ENCODE measurements around the gene UST.

The UST gene, protein sequence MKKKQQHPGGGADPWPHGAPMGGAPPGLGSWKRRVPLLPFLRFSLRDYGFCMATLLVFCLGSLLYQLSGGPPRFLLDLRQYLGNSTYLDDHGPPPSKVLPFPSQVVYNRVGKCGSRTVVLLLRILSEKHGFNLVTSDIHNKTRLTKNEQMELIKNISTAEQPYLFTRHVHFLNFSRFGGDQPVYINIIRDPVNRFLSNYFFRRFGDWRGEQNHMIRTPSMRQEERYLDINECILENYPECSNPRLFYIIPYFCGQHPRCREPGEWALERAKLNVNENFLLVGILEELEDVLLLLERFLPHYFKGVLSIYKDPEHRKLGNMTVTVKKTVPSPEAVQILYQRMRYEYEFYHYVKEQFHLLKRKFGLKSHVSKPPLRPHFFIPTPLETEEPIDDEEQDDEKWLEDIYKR

DNA sequence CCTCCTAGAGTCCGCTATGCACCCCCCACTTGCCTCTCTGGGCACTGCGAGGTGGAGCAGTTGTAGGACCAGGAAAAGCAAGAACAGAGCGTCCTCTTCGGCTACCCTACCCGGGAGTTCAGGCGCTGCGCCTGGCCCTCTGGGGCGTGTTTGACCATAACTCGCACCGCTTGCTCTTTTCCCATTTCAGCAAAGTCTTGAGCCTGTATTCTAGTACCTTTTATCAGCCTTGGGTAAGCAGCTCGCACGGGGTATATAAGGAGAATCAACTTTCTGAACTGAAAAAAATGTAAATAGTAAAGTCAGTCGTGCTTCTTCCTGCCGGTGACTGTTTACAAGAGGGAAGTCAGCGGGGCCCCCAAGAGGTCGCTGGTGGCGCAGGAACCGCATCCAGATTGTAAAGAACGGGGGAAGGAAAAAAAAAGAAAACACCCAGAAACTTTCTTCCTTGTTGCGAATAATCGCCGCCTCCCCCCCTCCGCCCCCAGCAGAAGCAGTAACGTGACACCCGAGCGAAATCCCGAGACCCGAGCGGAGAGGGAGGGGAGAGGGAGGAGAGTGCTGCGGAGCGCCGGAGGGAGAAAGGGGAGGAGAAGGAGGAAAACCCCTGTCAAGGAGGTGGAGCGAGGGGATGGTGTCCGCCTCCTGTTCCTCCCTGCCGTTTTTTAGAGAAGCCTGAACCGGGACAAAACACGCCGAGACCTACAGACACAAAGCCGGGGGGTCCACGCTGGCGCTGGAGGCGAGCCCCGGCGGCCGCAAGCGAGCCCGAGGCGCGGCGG is at the start of gene UST:
Gene UST (plus strand): TSS at position 668 of the 782 bp plus-strand sequence. CDS start 401 bp downstream, outside the sequence.
- peak; percentile 95 for DNase-seq

DNA sequence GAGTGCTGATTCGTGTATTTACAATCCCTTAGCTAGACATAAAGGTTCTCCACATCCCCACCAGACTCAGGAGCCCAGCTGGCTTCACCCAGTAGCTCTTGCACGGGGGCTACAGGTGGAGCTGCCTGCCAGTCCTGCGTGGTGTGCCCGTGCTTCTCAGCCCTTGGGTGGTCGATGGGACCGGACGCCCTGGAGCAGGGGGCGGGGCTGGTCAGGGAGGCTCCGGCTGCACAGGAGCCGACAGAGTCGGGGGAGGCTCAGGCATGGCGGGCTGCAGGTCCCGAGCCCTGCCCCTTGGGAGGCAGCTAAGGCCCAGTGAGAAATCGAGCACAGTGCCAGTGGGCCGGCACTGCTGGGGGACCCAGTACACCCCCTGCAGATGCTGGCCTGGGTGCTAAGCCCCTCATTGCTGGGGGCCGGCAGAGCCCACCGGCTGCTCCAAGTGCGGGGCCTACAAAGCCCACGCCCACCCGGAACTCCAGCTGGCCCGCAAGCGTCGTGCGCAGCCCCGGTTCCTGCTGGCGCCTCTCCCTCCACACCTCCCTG is 48.9 kb upstream of the UST start:
- DNase-seq = no peak

DNA sequence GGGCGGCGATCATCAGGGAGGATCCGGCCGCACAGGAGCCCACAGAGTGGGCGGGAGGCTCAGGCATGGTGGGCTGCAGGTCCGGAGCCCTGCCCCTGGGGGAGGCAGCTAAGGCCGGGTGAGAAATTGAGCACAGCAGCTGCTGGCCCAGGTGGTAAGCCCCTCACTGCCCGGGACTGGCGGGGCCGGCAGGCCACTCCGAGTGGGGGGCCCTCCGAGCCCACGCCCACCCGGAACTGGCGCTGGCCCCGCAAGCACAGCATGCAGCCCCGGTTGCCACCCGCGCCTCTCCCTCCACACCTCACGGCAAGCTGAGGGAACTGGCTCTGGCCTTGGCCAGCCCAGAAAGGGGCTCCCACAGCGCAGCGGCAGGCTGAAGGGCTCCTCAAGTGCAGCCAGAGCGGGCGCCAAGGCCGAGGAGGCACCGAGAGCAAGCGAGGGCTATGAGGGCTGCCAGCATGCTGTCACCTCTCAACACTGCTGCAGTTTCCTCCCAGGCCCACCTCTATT is 48.1 kb upstream of the UST start:
- DNase-seq = no peak

DNA sequence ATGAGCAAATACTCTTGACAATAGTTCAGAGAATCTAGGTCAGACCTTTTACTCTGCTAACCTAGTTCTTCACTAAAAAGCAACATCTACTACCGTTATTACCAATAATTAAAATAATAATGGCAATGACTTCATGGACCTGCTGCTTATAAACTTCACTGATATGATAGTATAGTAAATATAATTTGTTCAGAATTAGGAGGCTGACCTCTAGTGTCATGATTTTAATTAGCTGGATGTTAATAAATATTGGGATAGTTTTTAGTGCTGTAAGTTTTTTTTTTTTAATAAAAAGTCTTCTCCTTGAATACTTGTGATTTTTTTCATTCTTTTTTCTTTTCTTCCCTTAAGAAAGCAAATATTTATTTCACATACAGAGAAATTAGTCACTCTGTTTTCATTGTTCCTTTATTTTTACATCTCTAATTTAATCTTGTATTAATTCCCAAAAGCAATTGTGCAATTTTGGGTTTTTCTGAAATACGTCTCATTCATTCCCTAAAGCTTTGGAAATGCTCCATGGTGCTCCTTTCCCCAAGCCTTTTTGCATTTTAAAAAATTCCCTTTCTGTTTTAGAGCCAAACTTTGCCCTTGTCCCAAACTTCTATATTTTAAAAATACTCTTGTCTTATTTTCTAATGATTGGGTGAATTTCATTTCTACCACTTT is 46.6 kb upstream of the UST start:
- DNase-seq = no peak

DNA sequence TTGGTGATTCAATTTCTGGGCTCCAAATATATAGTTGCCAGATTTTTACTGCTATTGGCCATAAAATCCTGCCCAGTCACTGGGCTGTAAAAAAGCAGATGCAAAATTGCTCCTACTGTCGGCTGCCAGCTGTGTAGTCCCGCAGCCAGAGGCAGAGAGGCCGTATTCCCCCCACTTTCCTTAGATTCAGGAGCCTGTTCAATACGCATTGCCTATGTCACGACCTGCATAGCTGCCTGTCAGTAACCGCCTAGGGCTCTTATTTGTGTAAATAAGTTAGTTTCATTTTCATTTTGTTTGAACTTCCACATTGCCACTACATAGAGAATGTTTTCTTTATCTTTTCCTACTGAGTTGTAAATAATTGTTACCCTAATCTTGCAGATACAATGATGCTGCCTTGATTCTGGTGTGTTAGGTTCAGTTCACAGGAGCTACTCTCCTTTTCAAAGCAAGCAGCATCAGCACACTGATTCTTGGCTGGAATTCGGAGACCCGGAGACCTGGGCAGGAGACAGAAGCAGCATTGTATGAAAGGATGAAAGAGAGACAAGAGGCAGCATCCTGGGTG is 46.0 kb upstream of the UST start:
- DNase-seq = peak; percentile 38

DNA sequence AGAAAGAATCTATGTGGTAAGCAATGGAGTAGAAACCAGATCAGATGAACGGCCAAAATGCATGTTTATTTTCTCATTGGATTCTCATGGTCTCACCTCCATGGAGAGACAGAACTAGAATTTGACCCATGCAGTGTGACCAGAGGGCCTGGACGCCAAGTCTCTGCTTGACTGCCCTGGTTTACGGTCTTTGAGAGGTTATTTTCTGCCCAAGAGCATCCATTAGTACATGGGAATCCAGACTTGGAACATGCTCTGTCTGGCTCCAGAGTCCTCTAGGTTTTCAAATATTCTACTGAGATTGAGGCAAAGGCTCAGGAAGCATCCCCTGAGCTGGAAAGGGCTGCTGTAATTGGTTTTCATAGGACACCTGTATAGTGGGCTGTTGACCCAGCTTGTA is 45.5 kb upstream of the UST start:
- no peak for DNase-seq

DNA sequence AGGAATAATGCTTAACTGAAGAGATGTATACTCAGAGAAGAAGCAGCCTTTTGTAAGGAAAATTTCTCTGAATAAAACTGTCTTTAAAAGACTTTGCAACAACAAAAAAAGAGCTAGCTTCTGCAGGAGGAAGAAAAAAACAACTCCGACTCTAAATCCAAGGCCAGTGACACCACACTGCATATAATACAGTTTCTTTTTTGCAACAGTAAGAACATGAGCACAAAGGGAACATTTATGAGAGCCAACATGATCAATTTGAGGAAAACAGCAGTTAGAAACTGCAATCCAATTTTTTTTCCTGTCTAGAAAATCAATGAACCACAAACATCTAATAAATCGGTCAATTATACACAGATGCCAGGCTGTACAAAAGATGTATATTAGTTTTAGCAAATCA is 42.9 kb upstream of the UST start:
- DNase-seq = no peak

DNA sequence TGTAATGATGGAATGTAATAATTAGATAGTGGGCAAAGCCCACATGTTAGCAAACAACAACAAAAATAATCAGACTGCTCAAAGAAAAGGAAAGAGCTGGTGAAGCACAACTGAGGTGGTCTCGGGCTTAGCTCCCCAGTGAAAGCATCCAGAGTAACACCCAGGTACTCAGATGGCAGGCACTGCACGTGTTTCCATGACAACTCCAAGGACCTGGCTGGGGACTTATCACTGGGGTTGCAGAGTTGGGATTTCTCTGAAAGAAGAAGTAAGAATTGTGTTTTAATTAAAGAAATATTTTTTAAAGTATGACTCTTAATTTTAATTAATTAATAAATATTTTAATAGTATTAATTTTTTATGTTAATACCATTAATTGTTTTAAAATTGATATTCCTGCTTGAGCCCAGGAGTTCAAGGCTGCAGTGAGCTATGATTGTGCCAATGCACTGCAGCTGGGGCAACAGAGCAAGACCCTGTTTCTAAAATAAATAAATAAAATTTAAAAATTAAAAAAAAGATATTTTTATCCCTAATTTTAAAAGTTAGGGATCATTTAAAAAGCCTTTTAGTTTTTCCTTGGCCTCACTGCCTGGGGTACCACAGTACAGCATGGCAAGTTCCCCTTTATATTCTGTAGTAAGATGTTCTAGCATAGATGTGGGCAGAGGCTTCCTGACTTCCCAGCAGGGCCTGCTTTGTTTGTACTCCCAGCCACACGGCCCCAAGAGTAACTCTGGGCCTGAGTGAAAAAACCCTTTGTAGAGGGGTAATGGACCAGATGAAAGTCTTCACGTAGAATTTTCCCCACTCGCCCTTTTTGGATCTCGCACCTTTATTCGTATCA is 42.2 kb upstream of the UST start:
- peak; percentile 11 for DNase-seq

DNA sequence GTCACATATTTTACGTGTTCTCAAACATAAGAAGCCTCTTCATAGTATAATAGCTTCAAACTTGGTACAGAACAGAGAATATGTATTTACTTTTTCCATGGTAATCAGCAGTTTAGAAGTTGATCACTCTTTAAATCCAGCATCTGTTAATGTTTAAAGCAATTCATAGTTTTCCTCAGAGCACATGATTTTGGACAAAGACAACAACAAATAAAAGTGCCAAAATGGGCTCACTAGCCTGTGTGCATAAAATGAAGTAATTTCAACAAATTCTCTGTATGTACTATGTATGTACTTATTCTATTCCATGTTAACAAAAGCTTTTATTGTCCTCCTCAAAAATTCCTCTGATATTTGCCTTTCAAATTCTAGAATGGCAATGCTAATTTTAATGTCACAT is 38.1 kb upstream of the UST start:
- no peak for DNase-seq

DNA sequence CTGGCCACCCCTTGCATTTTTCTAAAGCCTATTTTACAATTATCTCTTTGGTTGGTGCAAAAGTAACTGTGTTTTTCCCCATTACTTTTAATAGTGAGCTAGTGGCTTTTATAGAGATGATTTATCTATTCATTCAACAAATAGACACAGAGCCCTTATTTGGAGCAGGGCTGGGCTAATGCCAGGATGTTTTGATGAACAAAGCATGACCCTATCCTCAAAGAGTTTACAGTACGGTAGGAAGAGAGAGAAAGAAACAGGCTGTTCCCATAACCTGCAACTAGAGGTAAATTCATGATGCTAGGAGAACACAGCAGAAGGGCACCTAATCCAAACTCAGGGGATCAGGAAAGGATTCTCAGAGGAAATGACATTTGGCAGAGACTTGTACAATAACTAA is 37.3 kb upstream of the UST start:
- no peak for DNase-seq

DNA sequence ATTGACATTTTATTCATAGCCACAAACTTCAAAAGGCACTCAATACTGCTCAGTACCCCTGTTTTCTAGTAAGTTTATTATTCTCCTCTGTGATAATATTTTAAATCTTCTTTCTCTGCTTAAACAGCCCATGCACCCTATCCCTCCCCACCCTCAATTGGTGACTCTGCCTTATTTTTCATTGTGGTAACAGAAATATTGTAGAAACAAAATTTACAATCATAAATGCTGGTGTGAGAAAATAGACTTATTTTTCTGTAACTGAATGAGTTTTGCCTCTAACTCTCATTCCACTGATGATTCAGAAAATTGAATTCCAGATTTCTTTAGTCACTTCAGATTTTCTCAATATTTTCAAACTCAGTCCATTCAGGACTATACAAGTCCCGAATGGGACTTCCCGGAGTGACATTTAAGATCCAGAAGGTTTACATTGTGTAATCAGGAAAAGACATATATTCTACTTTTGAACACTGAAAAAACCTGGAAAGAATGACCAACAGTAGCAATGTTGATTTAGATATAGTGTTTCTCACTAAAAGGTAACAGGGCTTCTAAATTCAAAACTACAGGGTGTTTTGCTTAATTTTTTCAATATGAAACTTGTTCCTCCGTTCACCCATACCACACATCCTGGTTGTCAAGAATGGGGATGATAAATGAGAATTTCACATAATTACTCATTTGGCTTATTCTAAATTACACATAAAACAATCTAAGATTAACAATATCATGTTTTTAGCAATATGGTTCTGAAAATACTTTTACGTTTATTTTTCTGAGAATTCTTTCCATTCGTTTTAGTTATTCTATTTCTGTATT is 34.8 kb upstream of the UST start:
- no peak for DNase-seq

DNA sequence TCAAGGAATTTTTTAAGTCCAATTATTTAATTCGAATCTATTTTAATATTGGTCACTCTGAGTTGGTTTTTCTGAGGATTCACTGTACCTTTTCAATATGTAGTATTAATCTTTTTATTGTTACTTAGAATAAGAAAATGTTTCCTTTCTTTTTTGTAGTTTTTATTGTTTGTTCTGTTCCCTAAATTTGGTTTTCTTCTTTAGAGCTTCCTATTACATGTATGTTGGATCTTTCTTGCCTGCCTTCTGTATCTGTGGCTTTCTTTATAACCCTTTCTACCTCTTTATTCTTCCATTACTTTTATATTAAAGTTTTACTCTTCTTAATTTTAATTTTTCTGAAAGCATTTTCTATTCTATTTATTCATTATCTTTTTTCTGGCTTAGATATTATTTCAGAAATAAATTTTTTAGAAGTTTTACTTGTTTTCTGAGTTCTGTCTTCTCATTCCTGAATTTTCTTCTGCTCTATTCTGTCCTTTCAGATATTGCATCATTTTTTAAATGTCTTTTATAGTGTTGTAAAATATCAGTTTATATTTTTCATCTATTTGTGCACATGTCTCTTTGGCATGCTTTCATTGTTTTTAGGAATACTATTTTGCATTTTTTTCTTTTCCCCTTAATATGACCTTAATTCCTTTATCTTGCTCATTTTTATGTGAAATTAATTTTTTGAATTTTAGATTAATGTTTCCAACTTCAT is 33.6 kb upstream of the UST start:
- no peak for DNase-seq

DNA sequence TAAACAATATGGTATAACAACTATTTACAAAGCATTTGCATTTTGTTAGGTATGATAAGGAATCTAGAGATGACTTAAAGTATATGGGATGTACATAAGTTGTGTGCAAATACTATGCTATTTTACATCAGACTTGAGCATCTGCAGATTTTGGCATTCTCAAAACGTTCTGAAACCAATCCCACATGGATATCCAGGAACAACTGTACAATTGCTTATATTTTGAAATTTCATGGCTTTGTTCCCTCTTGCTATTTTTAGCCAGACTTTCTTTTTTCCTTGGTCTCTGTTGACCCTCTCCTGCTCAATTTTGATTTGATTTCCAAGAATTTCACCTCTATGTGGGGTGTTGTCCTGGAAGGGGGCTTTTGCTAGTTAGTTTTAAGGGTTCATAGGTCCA is 32.9 kb upstream of the UST start:
- DNase-seq = no peak

DNA sequence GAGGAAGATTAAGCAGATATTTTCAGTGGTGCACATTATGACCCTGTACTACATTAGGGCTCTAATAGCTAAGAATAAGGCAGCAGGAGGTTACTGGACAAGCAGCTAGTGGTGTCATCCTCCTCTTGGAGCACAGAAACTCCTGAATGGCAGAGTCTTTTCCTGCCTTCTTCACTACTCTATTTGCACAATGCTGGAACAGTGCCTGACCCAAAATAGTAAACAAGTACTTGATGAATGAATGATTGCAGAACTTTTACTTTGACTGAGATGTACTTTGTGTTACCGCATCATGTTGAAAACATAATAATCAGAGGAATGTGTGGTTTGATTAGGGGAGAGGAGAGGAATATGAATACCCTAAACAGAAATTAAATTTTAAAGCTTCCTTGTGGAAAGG is 30.0 kb upstream of the UST start:
- DNase-seq = no peak

DNA sequence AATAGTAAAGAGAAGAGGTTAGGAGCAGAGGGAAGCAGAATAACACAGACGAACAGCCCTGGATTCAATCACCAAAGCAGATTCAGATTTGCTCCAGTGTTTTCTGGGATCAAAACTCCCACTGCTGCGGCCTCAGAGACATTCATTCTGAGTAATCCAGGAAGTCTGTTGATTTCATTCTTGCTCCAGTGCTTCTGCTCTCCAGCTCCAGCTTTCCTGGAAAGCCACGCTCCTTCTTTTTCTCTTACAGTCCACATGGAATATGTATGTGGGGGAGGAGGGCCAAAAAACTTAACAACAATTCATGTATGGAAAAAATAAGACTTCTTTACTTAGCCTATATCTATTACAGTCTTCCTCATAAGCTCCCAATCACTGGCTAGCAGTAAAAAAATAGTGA is 26.4 kb upstream of the UST start:
- no peak for DNase-seq

DNA sequence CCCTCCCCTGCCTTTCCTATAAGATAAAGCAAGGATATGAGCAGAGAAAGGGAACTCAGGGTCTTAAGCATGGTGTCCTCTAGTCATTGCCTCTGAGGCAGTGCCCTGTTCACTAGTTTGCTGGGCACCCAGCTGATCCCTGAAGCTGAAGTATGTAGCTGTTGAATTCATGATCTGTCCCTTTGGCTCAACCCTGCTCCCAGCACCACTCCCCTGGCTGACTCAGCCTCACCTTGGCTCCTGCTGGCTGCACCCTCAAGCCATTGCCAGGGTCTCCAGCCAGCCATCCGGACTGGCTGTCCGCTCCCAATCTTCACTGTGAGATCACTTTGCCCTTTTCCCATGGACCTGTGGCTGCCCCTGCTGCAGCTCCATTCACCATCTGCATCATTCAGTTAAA is 25.9 kb upstream of the UST start:
- no peak for DNase-seq

DNA sequence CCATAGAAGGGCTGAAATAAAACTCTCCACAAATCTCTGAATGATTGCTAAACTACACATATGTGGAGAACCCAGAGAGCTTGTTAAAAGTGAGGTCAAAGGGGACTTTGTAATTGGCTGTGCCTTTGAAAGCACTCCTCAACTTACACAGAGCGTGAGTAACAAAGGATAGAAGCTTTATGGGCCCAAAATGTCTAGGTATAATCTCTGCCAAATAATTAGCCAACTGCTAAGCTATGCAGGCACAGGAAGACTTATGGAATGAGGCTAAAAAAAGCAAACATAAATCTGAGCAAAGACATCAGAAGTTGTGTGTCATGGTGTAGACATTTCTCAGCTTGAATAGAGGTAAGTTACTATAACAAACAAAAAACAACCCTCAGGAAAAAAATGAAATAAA is 23.3 kb upstream of the UST start:
- DNase-seq = no peak

DNA sequence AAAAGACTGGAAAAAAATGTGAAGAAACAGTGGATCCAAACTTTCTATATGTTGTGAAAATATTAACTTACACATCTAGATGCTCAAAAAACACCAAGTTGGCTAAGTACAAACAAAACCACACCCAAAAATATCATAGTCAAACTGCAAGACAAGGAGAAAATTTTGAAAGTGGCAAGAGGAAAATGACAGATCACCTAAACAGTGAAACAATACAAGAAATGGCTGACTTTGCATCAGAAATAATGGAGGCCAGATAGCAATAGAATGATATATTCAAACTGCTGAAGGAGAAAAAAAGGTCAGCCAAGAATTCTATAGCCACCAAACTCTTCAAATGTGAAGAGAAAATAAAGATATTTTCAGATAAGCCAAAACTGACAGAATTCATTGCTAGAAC is 22.4 kb upstream of the UST start:
- no peak for DNase-seq

DNA sequence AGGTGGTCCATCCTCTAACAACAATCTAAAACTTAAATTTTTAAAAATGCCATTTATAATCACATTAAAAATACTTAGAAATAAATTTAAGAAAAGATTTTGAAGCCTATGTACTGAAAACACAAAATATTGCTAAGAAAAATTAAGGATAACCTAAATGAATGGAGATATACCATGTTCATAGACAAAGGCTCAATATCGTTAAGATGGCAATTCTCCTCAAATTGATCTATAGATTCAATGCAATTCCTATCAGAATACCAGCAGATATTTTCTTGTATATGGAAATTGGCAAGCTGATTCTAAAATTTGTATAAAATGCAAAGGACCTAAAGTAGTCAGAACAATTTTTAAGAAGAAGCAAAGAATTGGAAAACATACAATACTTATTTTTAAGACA is 19.7 kb upstream of the UST start:
- no peak for DNase-seq

DNA sequence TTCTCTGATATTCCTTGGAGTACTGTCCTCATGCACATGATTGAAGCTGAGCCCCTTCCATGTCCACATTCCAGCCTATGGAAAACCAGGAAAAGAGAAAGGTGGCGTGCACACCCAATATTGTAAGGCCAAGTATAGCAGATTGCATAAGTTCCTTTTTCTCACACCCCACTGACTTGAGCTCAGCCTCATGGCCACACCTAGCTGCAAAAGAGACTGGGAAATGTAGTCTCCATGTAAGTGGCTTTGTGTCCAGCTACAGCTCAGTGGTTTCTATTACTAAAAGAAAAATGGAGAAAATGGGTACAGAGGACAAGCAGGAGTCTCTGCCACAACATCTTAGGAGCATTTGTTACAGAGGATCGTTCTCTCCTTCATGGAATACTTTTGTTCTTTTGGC is 10.8 kb upstream of the UST start:
- no peak for DNase-seq

All from NCI-H146 (cell line).